Epidermal melanocyte (primary cell): Measurements from ENCODE around the gene WIPI1.

Experiments used
- DNase-seq: peaks from one replicate; pipeline ENCODE4 v3.0.0; 2011; ENCODE audit warnings: low spot score; ENCODE audit not compliant: insufficient read length

Gene WIPI1

GRCh38 chr17:68461122-68461539 is 3.8 kb upstream of the WIPI1 start:
- DNase-seq, result no peak

DNA sequence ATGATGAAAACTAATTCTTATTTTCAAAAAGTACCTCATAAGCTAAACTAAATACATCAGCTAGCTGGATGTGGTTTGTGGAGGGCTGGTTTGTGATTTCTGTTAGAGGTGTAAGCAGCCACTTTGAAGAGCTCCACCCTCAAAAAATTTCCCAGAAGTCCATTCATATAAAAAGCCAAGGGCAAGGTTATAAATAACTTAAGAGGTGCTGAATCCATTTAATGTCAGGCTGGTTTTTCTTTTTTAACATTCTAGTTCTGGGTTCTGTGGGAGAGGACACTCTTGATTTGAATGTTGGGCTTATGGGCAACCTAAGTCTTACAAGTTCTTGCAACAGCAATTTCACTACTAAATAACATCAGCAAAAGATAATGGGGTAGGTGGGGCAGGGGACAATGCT is 3.4 kb upstream of the WIPI1 start:
- no peak for DNase-seq

DNA sequence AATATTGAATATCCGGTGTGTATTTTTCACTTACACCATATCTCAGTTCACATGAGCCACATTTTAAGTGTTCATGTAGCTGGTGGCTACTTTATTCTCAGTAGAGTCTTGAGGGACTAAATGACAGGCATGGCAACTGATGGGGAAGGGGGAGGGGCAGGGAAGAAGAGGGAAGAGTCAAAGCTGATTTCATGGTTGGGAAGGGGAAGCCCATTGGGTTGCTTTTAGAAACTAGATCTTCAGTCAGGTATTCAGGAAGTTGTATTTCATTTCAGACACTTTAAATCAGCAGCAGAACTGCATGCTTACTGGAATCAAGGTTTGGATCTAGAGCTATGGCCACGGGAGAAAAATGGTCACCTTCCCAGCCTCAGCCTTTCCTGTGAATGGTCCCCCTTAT is 2.9 kb upstream of the WIPI1 start:
- DNase-seq, result no peak

GRCh38 chr17:68459037-68459639 is 1.8 kb upstream of the WIPI1 start:
- no peak for DNase-seq

DNA sequence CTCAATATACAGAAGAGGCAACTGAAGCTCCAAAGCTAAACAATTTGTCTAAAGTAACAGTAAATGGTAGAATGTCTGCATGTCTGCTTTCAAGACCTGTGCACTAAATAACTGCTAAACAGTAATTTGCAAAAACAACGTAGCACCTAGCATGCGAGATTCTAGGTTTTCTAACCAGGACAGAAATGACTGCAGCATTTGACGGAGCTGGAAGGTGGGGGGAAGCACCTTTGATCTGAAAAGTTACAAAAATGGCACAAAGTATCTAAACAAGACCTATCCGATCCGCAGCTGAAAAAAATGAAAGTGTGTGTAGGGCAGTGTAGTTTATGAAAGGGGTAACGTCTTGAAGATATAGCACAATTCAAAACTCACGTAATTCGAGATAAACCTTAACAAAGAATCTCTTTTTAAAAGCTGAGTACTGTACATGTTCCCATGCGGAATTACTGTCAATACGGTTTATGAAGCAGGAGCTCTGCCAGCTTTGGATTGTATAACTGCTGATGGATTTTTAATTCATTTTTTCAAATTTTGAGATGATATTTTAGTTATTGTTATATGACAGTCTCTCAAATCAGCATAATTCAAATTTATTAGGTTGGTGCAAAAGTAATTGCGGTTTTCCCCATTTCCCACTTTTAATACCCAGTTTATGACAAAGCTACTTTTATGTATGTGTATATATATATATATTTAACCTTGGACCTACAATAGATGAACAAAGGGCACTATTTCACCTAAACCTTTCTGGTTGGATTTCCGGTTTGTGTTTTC is 1.2 kb upstream of the WIPI1 start:
- no peak for DNase-seq

DNA sequence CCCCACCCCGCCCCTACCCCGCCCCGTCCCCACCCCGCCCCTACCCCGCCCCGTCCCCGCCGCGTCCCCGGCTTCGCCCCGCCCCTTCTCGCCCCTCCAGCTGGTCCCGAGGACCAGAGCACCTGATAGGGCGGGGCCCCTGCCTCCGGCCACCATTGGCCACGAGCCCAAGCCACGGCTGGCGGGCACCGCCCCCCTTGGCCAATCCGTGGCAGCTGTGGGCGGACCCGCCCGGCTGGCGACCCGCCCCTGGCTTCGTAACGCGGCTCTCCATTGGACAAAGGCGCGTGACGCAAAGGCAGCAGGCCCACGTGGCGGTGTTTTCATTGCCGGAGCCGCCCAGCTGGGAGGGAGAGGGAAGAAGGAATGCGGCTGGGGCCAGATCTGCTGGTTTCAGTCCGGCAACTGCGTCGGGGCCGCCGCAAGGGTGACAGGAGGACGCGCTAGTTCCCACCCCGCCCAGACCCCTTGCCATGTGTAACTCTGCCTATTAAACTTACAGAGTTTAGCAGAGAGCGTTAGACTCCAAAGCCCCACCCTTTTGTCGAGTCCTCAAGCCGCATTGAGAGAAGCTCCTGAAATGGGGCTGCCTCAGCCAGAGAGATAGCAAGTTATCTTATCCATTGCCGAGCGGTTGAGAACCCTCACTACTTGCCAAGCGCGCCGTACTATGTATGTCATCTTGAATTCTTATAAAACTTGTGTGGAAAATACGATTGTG is 403 bp upstream of the WIPI1 start:
- peak; percentile 83 for DNase-seq

GRCh38 chr17:68456339-68457167 is 743 bp downstream of the WIPI1 start:
- DNase-seq, result peak; percentile 77

- peak; percentile 49 for DNase-seq
Observed at GRCh38 chr17:68455901-68456338, 1.4 kb downstream of the WIPI1 start.

GRCh38 chr17:68453991-68454665 is 3.2 kb downstream of the WIPI1 start:
- DNase-seq, result no peak

DNA sequence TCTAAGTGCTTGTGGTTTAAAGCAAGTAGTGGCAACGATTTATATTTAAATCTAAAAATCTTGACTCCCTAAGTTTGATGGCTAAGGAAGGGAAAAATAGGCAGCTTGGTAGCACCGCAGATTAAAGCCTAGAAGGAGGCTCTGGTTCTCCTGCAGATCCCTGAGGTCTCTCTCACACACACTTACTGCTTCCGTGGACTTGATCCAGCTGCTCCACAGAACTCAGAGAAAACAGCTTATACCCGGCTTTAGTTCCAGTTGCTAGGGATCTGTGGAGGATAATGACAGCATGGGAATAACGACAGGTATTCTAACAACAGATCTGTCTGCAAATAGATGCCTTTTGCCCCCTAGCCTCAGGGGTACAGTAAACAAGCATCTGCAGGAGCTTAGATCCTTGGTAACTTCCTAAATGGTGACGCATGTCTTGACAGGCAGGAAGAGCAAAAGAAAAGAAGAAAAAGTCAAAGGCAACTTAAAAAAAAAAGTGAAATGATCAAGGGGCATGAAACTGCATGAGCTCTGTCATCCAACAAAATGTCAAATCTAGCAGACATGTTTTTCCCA is 4.5 kb downstream of the WIPI1 start:
- no peak for DNase-seq

DNA sequence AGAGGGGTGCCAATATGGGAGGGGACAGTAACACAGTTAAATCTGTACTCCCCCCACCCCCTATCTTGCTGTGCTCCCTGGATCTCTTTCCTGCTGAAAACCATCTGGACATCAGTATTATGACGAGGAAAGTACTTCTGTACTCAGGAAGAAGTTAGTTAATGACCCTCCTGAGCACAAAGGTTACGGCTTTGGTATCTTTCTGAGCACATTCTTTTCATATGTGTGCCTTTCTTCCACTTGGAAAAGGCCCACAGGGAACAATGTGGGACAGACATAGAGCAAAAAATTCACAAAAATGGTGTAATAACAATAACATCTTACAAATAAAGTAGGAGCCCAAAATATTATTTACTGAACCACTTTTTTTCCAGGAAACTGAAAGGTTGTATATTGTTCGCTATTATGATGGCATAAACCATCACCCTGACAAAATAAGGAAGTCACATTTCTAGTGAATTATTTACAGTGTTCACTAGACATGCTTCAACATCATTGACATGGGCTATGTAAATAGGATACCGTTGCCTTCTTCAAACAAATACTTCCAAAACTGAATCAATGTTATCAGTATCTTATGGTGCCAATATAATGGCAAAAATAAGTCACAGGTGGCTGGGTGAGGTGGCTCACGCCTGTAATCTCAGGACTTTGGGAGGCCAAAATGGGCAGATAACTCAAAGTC is 5.5 kb downstream of the WIPI1 start:
- DNase-seq, result no peak

DNA sequence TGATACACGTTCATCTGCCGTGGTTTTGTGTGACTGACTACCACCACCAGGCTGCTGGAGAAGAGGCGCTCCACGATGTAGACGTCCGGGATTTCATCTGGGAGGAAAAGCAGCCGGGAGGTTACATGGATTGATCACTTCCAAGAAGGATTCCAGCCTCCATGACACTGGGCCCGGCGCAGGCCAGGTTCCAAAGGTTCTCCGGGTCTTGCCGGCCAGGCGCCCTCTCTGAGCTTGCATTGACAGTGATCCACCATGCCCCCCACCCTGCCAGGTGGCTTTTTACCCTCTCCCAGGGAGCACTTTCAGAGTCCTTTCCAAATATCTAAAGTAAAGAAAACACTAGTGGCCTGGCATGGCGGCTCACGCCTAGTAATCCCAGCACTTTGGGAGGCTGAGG is 6.5 kb downstream of the WIPI1 start:
- no peak for DNase-seq

DNA sequence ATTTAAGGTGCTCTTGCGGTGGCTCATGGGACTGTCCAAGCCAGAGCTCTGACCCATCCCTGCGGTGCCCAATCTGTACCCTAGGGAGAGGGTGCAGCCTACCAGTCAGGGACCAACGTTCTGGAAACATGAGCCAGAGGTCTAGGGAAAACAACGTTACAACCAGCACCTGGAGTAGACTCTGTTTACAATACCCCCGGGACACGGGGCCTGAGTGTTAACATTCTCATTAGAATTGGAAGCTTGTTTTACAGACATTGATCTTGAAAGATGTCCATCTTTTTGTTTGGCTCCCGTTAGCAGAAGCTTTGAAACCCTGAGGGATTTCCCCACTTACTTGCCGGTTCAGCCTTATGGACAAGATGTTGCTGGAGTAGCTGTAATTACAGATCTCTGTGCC is 6.9 kb downstream of the WIPI1 start:
- no peak for DNase-seq

GRCh38 chr17:68449021-68449739 is 8.1 kb downstream of the WIPI1 start:
- no peak for DNase-seq

- DNase-seq, result no peak
Observed at GRCh38 chr17:68446626-68447041, 10.7 kb downstream of the WIPI1 start.

DNA sequence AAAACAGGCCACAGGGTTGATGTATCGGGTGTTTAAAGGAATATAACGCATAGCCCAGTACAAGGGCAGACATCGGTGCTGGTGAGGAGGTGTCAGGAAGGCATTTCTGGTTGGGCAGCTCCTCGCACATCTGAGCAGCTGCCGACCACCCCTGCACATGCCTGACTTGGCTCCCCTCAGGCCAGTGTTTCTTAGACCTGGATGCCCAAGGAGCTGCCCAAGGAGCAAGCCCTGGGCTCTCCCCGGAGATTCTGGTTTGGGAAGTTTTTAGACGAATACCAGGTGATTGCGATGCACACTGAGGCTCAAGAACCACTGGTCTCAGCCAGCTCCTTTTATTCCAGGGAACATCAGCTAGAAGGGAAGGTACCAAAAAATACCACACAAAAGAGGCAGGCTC is 11.6 kb downstream of the WIPI1 start:
- no peak for DNase-seq

GRCh38 chr17:68443972-68444464 is 13.3 kb downstream of the WIPI1 start:
- DNase-seq, result no peak

DNA sequence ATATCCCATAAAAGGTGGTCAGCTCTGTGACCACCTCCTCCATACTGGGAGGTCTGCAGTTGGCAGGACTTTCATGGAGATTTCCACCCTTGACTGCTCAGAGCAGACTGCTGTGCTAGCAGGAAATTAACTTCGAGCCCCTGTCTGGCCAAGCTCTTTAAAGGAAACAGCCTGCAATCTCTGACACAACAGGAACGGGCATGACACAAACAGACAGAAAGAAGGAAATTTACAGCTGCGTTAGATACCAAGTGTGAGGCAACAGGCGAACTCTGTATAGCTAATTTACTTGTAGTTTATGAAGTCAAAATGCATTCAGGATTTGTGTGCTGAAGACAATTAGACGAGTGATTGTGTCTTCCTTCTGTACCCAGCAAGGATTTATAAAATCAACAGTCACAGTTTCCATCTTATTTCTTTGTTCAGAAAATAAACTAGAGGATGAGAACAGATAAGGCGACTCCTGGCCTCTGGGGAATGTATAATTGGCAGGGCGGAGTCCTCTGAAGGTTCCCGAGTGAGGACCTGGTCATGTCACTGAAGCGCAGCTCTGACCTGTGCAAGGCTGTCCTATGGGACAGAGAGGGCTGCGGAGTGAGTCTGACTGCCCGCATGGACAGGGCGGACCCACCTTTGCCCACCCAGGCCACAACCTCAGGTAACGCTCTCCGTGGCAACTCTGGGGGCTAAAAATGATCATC is 16.1 kb downstream of the WIPI1 start:
- DNase-seq, result no peak

- DNase-seq, result no peak
Observed at GRCh38 chr17:68440526-68440925, 16.8 kb downstream of the WIPI1 start.
